Thoracic aorta (tissue), 2 donors: Measurements from ENCODE around the gene TACC3. TPM values are rescaled to one million over a fixed set of nuclear protein-coding genes. Genes with fewer than 3 reads are reported as not detected.

Experiments used
- ATAC-seq: fragments of 150-250 bp; one replicate; pipeline ENCODE4 v1.8.0; 2017; ENCODE audit warnings: low read depth; ENCODE audit not compliant: insufficient number of reproducible peaks, low FRiP score
- DNase-seq: peaks from one replicate; pipeline ENCODE4 v3.0.0-alpha.2; 2020; ENCODE audit warnings: low spot score
- H3K27ac ChIP-seq, 2 donors: fragments of 200-600 bp; sonication (generic); 1 replicate in 1 of 2; 2 replicates in 1 of 2; pipeline ENCODE4 v1.5.1; 2016; ENCODE audit warnings: mild to moderate bottlenecking in 2 of 2, moderate library complexity in 2 of 2
- H3K27me3 ChIP-seq: fragments of 200-600 bp; sonication (generic); replicated peaks from 2 replicates; pipeline ENCODE4 v1.6.0; 2016; ENCODE audit warnings: mild to moderate bottlenecking; ENCODE audit not compliant: insufficient read depth
- H3K36me3 ChIP-seq: fragments of 200-600 bp; sonication (generic); one replicate; pipeline ENCODE4 v1.5.1; 2016
- H3K4me1 ChIP-seq, 2 donors: fragments of 200-600 bp; sonication (generic); 1 replicate in 1 of 2; 2 replicates in 1 of 2; pipeline versions ENCODE4 v1.5.1 to v1.6.0; 2016; ENCODE audit warnings: low read depth in 2 of 2, mild to moderate bottlenecking in 1 of 2; ENCODE audit not compliant: control insufficient read depth in 1 of 2
- H3K4me3 ChIP-seq: fragments of 200-600 bp; sonication (generic); 2 replicates; pipeline ENCODE4 v1.5.1; 2016; ENCODE audit warnings: mild to moderate bottlenecking
- H3K9me3 ChIP-seq: fragments of 200-600 bp; sonication (generic); 2 replicates; pipeline ENCODE4 v1.5.1; 2016
- CTCF ChIP-seq: fragments of 200-600 bp; sonication (generic); IDR thresholded peaks from one replicate; pipeline ENCODE4 v1.5.1; 2019; ENCODE audit warnings: antibody characterized with exemption
- total RNA-seq, 2 donors: library from RNA; depleted of rRNA; stranded (reverse); fragments of >200 nt; gene quantifications; one replicate each; pipeline versions ENCODE4 v1.1.0 to v1.2.3, GENCODE V29; 2016

Gene TACC3
- total RNA-seq, 2 donors from 2014 or later: 6.2 to 24.5 TPM

DNA sequence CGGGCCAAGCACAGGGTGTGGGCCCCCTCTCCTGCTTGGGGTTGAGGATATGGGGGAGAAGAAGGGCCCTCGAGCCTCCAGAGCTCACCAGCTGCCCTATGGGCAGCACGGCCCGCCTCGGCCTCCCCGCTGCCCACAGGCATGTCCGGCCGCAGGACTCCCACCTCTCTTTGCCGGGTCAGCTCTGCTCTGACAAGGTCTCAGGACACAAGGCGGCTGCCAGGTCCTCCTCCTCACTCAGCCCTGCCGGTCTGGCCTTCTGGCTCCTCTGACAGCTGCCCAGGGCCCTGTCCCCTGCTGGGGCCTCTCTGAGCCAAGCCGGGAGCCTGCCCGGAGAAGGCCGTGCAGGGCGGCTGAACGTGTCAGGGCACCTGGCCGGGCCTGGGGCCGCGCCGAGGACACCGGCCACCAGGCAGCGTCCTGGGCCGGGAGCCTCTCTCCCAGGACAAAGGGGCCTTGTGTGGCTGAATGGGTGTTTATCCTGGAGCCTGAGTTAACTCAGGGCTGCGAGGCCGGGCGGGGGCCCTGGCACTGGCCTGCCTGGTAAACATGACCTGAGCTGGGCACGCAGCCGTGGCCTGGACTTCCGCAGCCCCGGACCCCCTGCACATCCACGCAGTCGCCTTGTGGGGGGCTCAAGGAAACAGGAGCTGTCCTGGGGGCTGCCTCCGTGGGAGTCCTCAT, 25.7 kb downstream of the TACC3 start:
- no peak for DNase-seq
- H3K27me3 ChIP-seq: no peaks in the 10 kb centered on the region
- no peak for TF ChIP-seq CTCF
- H3K9me3 ChIP-seq: no peaks in the 10 kb centered on the region
- no peak for ATAC-seq
- no peak overlapping the region for H3K27ac ChIP-seq
- H3K4me1 ChIP-seq: no peaks in the 10 kb centered on the region
- H3K36me3 ChIP-seq: no peaks in the 10 kb centered on the region
- H3K4me3 ChIP-seq: no peak overlapping the region

- ATAC-seq (no peak), DNase-seq (no peak)
- no peak overlapping the region for H3K4me3 ChIP-seq
- H3K27me3 ChIP-seq: no peaks in the 10 kb centered on the region
- no peak for TF ChIP-seq CTCF
- no peaks in the 10 kb centered on the region for H3K36me3 ChIP-seq
- H3K4me1 ChIP-seq: no peaks in the 10 kb centered on the region
- no peaks in the 10 kb centered on the region for H3K9me3 ChIP-seq
- H3K27ac ChIP-seq: no peak overlapping the region
These were observed 26.3 kb downstream of the TACC3 start for GRCh38 chr4:1747603-1747967.

- Histone ChIP-seq H3K4me3 (no peak overlapping the region), H3K9me3 (no peaks in the 10 kb centered on the region), H3K27ac (no peak overlapping the region), H3K4me1 (no peaks in the 10 kb centered on the region), H3K27me3 (no peaks in the 10 kb centered on the region), H3K36me3 (no peaks in the 10 kb centered on the region)
- DNase-seq: no peak
- TF ChIP-seq CTCF: peak; percentile 49
- ATAC-seq: no peak
These were observed 27.2 kb downstream of the TACC3 start for GRCh38 chr4:1748465-1748995.

DNA sequence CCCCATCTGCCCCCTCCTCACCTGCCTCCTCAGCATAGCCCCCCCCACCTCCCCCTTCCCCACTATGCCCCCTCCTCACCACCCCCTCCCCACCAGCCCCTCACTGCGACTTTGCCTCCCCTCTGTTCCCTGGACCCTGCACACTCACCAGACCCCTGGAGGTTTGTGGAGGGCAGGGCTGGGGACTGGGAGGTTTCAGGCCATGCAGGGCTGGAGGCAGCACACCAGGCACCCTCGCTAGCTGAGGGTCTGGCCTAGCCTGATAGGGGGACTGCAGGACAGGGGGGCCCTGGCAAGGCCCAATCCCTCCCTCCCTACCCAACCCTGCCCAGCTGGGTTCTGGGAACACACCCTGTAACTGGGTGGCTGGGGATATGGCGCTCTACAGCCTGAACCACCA, 28.0 kb downstream of the TACC3 start:
- ATAC-seq (no peak), DNase-seq (no peak)
- H3K27me3 ChIP-seq: no peaks in the 10 kb centered on the region
- no peaks in the 10 kb centered on the region for H3K9me3 ChIP-seq
- H3K4me1 ChIP-seq: no peaks in the 10 kb centered on the region
- no peak overlapping the region for H3K27ac ChIP-seq
- no peak overlapping the region for H3K4me3 ChIP-seq
- no peak for TF ChIP-seq CTCF
- no peaks in the 10 kb centered on the region for H3K36me3 ChIP-seq

DNA sequence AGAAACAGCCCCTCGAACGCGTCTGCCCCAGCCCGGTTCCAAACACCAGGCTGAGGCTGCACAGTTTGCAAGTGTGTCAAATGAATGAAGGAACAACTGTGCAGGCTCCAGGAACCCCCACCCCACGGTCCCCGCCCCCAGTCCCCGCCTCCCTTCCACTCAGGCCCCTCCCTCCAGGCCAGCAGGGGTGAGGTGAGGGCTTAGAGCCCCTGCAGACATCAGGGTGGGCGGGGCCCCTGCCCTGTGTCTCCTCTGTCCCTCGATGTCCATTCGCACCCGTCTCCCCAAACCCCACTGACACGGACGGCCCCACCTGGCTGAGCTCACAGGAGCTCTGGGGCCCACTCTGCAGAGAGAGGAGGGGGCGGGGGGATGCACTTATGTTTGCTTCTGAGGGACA, 28.5 kb downstream of the TACC3 start:
- Histone ChIP-seq H3K4me1 (no peaks in the 10 kb centered on the region), H3K27ac (no peak overlapping the region), H3K27me3 (no peaks in the 10 kb centered on the region), H3K9me3 (no peaks in the 10 kb centered on the region), H3K36me3 (no peaks in the 10 kb centered on the region), H3K4me3 (no peak overlapping the region)
- ATAC-seq: no peak
- DNase-seq: no peak
- no peak for TF ChIP-seq CTCF
